ENCODE measurements around the gene RPTOR.
A peak's percentile ranks its signal among the peaks of the same experiment; 100 is the strongest.
"Not testable (repeated sequence)": the region's sequence is repeated elsewhere in the genome, so short reads cannot be mapped to it uniquely, and the experiment has no call there.

Gene RPTOR

GRCh38 chr17:80692931-80693467 lies 148.4 kb downstream of the RPTOR start:
- no peaks in the 10 kb centered on the region for H3K36me3 ChIP-seq (ENCODE audit: insufficient read depth, low read length)

GRCh38 chr17:80693511-80693910 lies 148.9 kb downstream of the RPTOR start:
- Histone ChIP-seq H3K4me3 (ENCODE audit: low read length) (no peak overlapping the region), H3K9ac (ENCODE audit: low read depth, low read length) (no peak overlapping the region), H3K36me3 (ENCODE audit: insufficient read depth, low read length) (no peaks in the 10 kb centered on the region), H3K27ac (ENCODE audit: low read depth, low read length) (peak overlapping the region; percentile 6; the same call in 1 of the 2 replicates), H3K27me3 (ENCODE audit: insufficient read depth, low read length) (no peaks in the 10 kb centered on the region), H3K4me1 (ENCODE audit: insufficient read depth, low read length) (peaks cover 12% of the 10 kb centered on the region; the same call in 1 of the 2 replicates), H3K9me3 (ENCODE audit: insufficient read depth, low read depth, low read length) (no peaks in the 10 kb centered on the region)
- 93% methylated on average over 12 of the region's 12 CpGs for WGBS

More at GRCh38 chr17:80692931-80693467, 148.4 kb downstream of the RPTOR start:
- no peak overlapping the region for H3K9ac ChIP-seq (ENCODE audit: low read depth, low read length)
- no peak overlapping the region for H3K27ac ChIP-seq (ENCODE audit: low read depth, low read length)
- no peaks in the 10 kb centered on the region for H3K27me3 ChIP-seq (ENCODE audit: insufficient read depth, low read length)
- H3K9me3 ChIP-seq (ENCODE audit: insufficient read depth, low read depth, low read length) = no peaks in the 10 kb centered on the region
- 94% methylated on average over 13 of the region's 13 CpGs for WGBS
- H3K4me1 ChIP-seq (ENCODE audit: insufficient read depth, low read length) = peaks cover 12% of the 10 kb centered on the region; the same call in 1 of the 2 replicates
- H3K4me3 ChIP-seq (ENCODE audit: low read length) = no peak overlapping the region

GRCh38 chr17:80694085-80694991 lies 149.7 kb downstream of the RPTOR start:
- Histone ChIP-seq H3K27ac (ENCODE audit: low read depth, low read length) (no peak overlapping the region; the same call in 1 of the 2 replicates), H3K27me3 (ENCODE audit: insufficient read depth, low read length) (no peaks in the 10 kb centered on the region), H3K36me3 (ENCODE audit: insufficient read depth, low read length) (no peaks in the 10 kb centered on the region), H3K4me1 (ENCODE audit: insufficient read depth, low read length) (peaks cover 12% of the 10 kb centered on the region; the same call in 1 of the 2 replicates), H3K4me3 (ENCODE audit: low read length) (no peak overlapping the region), H3K9me3 (ENCODE audit: insufficient read depth, low read depth, low read length) (no peaks in the 10 kb centered on the region), H3K9ac (ENCODE audit: low read depth, low read length) (peak overlapping the region; percentile 6; the same call in 1 of the 2 replicates)
- 91% methylated on average over 28 of the region's 28 CpGs for WGBS

GRCh38 chr17:80694992-80695912 lies 150.6 kb downstream of the RPTOR start:
- Histone ChIP-seq H3K9ac (ENCODE audit: low read depth, low read length) (no peak overlapping the region), H3K27ac (ENCODE audit: low read depth, low read length) (no peak overlapping the region)
- 91% methylated on average over 28 of the region's 28 CpGs for WGBS

GRCh38 chr17:80695979-80696378 lies 151.3 kb downstream of the RPTOR start:
- H3K9ac ChIP-seq (ENCODE audit: low read depth, low read length) = no peak overlapping the region
- no peaks in the 10 kb centered on the region for H3K27me3 ChIP-seq (ENCODE audit: insufficient read depth, low read length)
- H3K4me1 ChIP-seq (ENCODE audit: insufficient read depth, low read length) = peaks cover 12% of the 10 kb centered on the region; the same call in 1 of the 2 replicates
- H3K27ac ChIP-seq (ENCODE audit: low read depth, low read length) = no peak overlapping the region
- H3K4me3 ChIP-seq (ENCODE audit: low read length) = no peak overlapping the region
- no peaks in the 10 kb centered on the region for H3K36me3 ChIP-seq (ENCODE audit: insufficient read depth, low read length)
- H3K9me3 ChIP-seq (ENCODE audit: insufficient read depth, low read depth, low read length) = no peaks in the 10 kb centered on the region
- WGBS = 76% methylated on average over 4 of the region's 4 CpGs

More at GRCh38 chr17:80694992-80695912, 150.6 kb downstream of the RPTOR start:
- Histone ChIP-seq H3K4me3 (ENCODE audit: low read length) (no peak overlapping the region), H3K4me1 (ENCODE audit: insufficient read depth, low read length) (peaks cover 12% of the 10 kb centered on the region; the same call in 1 of the 2 replicates), H3K9me3 (ENCODE audit: insufficient read depth, low read depth, low read length) (no peaks in the 10 kb centered on the region), H3K27me3 (ENCODE audit: insufficient read depth, low read length) (no peaks in the 10 kb centered on the region), H3K36me3 (ENCODE audit: insufficient read depth, low read length) (no peaks in the 10 kb centered on the region)

GRCh38 chr17:80696456-80696855 lies 151.8 kb downstream of the RPTOR start:
- no peaks in the 10 kb centered on the region for H3K9me3 ChIP-seq (ENCODE audit: insufficient read depth, low read depth, low read length)
- no peaks in the 10 kb centered on the region for H3K36me3 ChIP-seq (ENCODE audit: insufficient read depth, low read length)
- H3K27me3 ChIP-seq (ENCODE audit: insufficient read depth, low read length) = no peaks in the 10 kb centered on the region
- H3K4me3 ChIP-seq (ENCODE audit: low read length) = no peak overlapping the region
- no peak overlapping the region for H3K27ac ChIP-seq (ENCODE audit: low read depth, low read length)
- H3K9ac ChIP-seq (ENCODE audit: low read depth, low read length) = no peak overlapping the region
- H3K4me1 ChIP-seq (ENCODE audit: insufficient read depth, low read length) = peaks cover 12% of the 10 kb centered on the region; the same call in 1 of the 2 replicates
- 96% methylated on average over 14 of the region's 14 CpGs for WGBS

- H3K27ac ChIP-seq (ENCODE audit: low read depth, low read length) = no peak overlapping the region
- WGBS = 94% methylated on average over 5 of the region's 5 CpGs
Measured at GRCh38 chr17:80696964-80697363, 152.3 kb downstream of the RPTOR start.

GRCh38 chr17:80698297-80698696 lies 153.7 kb downstream of the RPTOR start:
- Histone ChIP-seq H3K27me3 (ENCODE audit: insufficient read depth, low read length) (no peaks in the 10 kb centered on the region), H3K36me3 (ENCODE audit: insufficient read depth, low read length) (no peaks in the 10 kb centered on the region), H3K4me1 (ENCODE audit: insufficient read depth, low read length) (peaks cover 17% of the 10 kb centered on the region; the same call in 1 of the 2 replicates), H3K27ac (ENCODE audit: low read depth, low read length) (no peak overlapping the region), H3K4me3 (ENCODE audit: low read length) (no peak overlapping the region), H3K9me3 (ENCODE audit: insufficient read depth, low read depth, low read length) (no peaks in the 10 kb centered on the region), H3K9ac (ENCODE audit: low read depth, low read length) (no peak overlapping the region)
- WGBS = 80% methylated on average over 14 of the region's 14 CpGs

More at GRCh38 chr17:80696964-80697363, 152.3 kb downstream of the RPTOR start:
- H3K9ac ChIP-seq (ENCODE audit: low read depth, low read length) = no peak overlapping the region
- H3K36me3 ChIP-seq (ENCODE audit: insufficient read depth, low read length) = no peaks in the 10 kb centered on the region
- H3K27me3 ChIP-seq (ENCODE audit: insufficient read depth, low read length) = no peaks in the 10 kb centered on the region
- no peaks in the 10 kb centered on the region for H3K9me3 ChIP-seq (ENCODE audit: insufficient read depth, low read depth, low read length)
- no peak overlapping the region for H3K4me3 ChIP-seq (ENCODE audit: low read length)
- H3K4me1 ChIP-seq (ENCODE audit: insufficient read depth, low read length) = peaks cover 12% of the 10 kb centered on the region; the same call in 1 of the 2 replicates

GRCh38 chr17:80699205-80699604 lies 154.6 kb downstream of the RPTOR start:
- H3K27ac ChIP-seq (ENCODE audit: low read depth, low read length) = not testable (repeated sequence)

GRCh38 chr17:80701730-80702129 lies 157.1 kb downstream of the RPTOR start:
- 90% methylated on average over 9 of the region's 9 CpGs for WGBS
- no peak overlapping the region for H3K27ac ChIP-seq (ENCODE audit: low read depth, low read length)
- no peaks in the 10 kb centered on the region for H3K9me3 ChIP-seq (ENCODE audit: insufficient read depth, low read depth, low read length)
- peaks cover 14% of the 10 kb centered on the region for H3K4me1 ChIP-seq (ENCODE audit: insufficient read depth, low read length)
- H3K36me3 ChIP-seq (ENCODE audit: insufficient read depth, low read length) = no peaks in the 10 kb centered on the region
- no peak overlapping the region for H3K4me3 ChIP-seq (ENCODE audit: low read length)
- H3K9ac ChIP-seq (ENCODE audit: low read depth, low read length) = no peak overlapping the region
- H3K27me3 ChIP-seq (ENCODE audit: insufficient read depth, low read length) = no peaks in the 10 kb centered on the region

More at GRCh38 chr17:80699205-80699604, 154.6 kb downstream of the RPTOR start:
- not testable (repeated sequence) for H3K9me3 ChIP-seq (ENCODE audit: insufficient read depth, low read depth, low read length); H3K4me3 ChIP-seq (ENCODE audit: low read length); H3K27me3 ChIP-seq (ENCODE audit: insufficient read depth, low read length); H3K9ac ChIP-seq (ENCODE audit: low read depth, low read length); H3K36me3 ChIP-seq (ENCODE audit: insufficient read depth, low read length)
- WGBS = 95% methylated on average over 3 of the region's 3 CpGs
- peaks cover 15% of the 10 kb centered on the region; the same call in 1 of the 2 replicates for H3K4me1 ChIP-seq (ENCODE audit: insufficient read depth, low read length)
